ENCODE data around the gene TMA7. TPM values are rescaled to one million over a fixed set of nuclear protein-coding genes. Genes with fewer than 3 reads are reported as not detected.

The TMA7 gene
- total and polyA plus RNA-seq, 2 of the 13 experiments (the other 11 are each of a cell fraction or from before 2014, with no cell fraction given) = 100 to 486 TPM

GRCh38 chr3:48428572-48429316 lies 11.3 kb upstream of the TMA7 start (continued):
- 0 out of 2 replicates have a peak, but pooled peaks have one; percentile 28 for TF ChIP-seq TFDP2 (CRISPR knock-in tag; IDR thresholded peaks at IDR 0.05)
- no peak; the same call in 1 of the 2 replicates for TF ChIP-seq NAIF1 (CRISPR knock-in tag; IDR thresholded peaks at IDR 0.05; ENCODE audit: borderline replicate concordance)
- no peak for TF ChIP-seq ZSCAN12 (CRISPR knock-in tag; IDR thresholded peaks at IDR 0.05)
- TF ChIP-seq, protein P1, sequence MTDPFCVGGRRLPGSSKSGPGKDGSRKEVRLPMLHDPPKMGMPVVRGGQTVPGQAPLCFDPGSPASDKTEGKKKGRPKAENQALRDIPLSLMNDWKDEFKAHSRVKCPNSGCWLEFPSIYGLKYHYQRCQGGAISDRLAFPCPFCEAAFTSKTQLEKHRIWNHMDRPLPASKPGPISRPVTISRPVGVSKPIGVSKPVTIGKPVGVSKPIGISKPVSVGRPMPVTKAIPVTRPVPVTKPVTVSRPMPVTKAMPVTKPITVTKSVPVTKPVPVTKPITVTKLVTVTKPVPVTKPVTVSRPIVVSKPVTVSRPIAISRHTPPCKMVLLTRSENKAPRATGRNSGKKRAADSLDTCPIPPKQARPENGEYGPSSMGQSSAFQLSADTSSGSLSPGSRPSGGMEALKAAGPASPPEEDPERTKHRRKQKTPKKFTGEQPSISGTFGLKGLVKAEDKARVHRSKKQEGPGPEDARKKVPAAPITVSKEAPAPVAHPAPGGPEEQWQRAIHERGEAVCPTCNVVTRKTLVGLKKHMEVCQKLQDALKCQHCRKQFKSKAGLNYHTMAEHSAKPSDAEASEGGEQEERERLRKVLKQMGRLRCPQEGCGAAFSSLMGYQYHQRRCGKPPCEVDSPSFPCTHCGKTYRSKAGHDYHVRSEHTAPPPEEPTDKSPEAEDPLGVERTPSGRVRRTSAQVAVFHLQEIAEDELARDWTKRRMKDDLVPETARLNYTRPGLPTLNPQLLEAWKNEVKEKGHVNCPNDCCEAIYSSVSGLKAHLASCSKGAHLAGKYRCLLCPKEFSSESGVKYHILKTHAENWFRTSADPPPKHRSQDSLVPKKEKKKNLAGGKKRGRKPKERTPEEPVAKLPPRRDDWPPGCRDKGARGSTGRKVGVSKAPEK (CRISPR knock-in tag; IDR thresholded peaks at IDR 0.05; ENCODE audit: borderline replicate concordance) = no peak
- TF ChIP-seq ZNF883 (CRISPR knock-in tag; IDR thresholded peaks at IDR 0.05; ENCODE audit: not compliant biosample characterization) = no peak
- TF ChIP-seq SP5 (CRISPR knock-in tag; IDR thresholded peaks at IDR 0.05; ENCODE audit: borderline replicate concordance, low read depth) = peak; percentile 48; the same call in 1 of the 2 replicates
- TF ChIP-seq ZFP36 (IDR thresholded peaks at IDR 0.05; ENCODE audit: borderline replicate concordance, low read depth, low read length, partially characterized antibody) = no peak
- no peak for TF ChIP-seq SCMH1 (CRISPR knock-in tag; IDR thresholded peaks at IDR 0.05; ENCODE audit: borderline replicate concordance)
- TF ChIP-seq ZNF737 (CRISPR knock-in tag; IDR thresholded peaks at IDR 0.05; ENCODE audit: borderline replicate concordance) = no peak
- TF ChIP-seq, protein P2, sequence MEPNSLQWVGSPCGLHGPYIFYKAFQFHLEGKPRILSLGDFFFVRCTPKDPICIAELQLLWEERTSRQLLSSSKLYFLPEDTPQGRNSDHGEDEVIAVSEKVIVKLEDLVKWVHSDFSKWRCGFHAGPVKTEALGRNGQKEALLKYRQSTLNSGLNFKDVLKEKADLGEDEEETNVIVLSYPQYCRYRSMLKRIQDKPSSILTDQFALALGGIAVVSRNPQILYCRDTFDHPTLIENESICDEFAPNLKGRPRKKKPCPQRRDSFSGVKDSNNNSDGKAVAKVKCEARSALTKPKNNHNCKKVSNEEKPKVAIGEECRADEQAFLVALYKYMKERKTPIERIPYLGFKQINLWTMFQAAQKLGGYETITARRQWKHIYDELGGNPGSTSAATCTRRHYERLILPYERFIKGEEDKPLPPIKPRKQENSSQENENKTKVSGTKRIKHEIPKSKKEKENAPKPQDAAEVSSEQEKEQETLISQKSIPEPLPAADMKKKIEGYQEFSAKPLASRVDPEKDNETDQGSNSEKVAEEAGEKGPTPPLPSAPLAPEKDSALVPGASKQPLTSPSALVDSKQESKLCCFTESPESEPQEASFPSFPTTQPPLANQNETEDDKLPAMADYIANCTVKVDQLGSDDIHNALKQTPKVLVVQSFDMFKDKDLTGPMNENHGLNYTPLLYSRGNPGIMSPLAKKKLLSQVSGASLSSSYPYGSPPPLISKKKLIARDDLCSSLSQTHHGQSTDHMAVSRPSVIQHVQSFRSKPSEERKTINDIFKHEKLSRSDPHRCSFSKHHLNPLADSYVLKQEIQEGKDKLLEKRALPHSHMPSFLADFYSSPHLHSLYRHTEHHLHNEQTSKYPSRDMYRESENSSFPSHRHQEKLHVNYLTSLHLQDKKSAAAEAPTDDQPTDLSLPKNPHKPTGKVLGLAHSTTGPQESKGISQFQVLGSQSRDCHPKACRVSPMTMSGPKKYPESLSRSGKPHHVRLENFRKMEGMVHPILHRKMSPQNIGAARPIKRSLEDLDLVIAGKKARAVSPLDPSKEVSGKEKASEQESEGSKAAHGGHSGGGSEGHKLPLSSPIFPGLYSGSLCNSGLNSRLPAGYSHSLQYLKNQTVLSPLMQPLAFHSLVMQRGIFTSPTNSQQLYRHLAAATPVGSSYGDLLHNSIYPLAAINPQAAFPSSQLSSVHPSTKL (CRISPR knock-in tag; IDR thresholded peaks at IDR 0.05) = peak; percentile 41; the same call in 1 of the 2 replicates
- no peak for TF ChIP-seq WIZ (CRISPR knock-in tag; IDR thresholded peaks at IDR 0.05)
- no peak; a peak in 2 of 4 replicates for TF ChIP-seq EP300 (IDR thresholded peaks at IDR 0.05; ENCODE audit: low read depth in 2 of 2, low read length in 2 of 2)
- TF ChIP-seq EP300 (CRISPR knock-in tag; IDR thresholded peaks at IDR 0.05; ENCODE audit: borderline replicate concordance) = no peak
- TF ChIP-seq ZMYM3 (CRISPR knock-in tag; IDR thresholded peaks at IDR 0.05) = peak; percentile 49; the same call in 1 of the 2 replicates
- TF ChIP-seq MAFK (conservative IDR thresholded peaks at IDR 0.05 in 1 of 2, IDR thresholded peaks at IDR 0.05 in 1 of 2; ENCODE audit: low read length in 2 of 2) = no peak
- no peak for TF ChIP-seq ZNF766 (CRISPR knock-in tag; IDR thresholded peaks at IDR 0.05; ENCODE audit: borderline replicate concordance)
- TF ChIP-seq NPAS2 (CRISPR knock-in tag; IDR thresholded peaks at IDR 0.05; ENCODE audit: borderline replicate concordance) = no peak
- no peak for TF ChIP-seq TCF7 (IDR thresholded peaks at IDR 0.05; ENCODE audit: low read depth)
- no peak for TF ChIP-seq SP4 (CRISPR knock-in tag; IDR thresholded peaks at IDR 0.05)
- peak; percentile 67 for TF ChIP-seq BCL6 (CRISPR knock-in tag; IDR thresholded peaks at IDR 0.05)
- TF ChIP-seq ZNF292 (CRISPR knock-in tag; IDR thresholded peaks at IDR 0.05; ENCODE audit: borderline replicate concordance, low read depth) = no peak
